ENCODE measurements around the gene MLH3.

Gene MLH3

DNA sequence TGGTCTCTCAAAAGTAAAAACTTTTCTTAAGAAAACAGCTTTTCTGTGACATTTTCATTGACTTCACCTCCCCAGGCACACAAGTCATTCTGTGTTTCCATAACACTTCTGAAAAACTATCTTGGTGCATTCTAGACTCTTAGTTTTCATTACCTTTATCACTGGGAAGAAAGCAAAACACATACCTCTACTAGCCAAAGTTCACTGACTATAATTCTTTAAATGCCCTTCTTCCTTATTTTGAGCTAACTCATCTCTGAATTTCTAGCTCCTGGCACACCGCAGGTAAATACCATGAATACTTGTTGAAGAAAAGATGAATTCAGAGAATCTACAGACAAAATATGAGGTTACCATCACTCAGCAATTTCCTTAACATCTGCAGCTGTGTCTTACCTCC, 21.1 kb downstream of the MLH3 start:
- TF ChIP-seq, protein P1, sequence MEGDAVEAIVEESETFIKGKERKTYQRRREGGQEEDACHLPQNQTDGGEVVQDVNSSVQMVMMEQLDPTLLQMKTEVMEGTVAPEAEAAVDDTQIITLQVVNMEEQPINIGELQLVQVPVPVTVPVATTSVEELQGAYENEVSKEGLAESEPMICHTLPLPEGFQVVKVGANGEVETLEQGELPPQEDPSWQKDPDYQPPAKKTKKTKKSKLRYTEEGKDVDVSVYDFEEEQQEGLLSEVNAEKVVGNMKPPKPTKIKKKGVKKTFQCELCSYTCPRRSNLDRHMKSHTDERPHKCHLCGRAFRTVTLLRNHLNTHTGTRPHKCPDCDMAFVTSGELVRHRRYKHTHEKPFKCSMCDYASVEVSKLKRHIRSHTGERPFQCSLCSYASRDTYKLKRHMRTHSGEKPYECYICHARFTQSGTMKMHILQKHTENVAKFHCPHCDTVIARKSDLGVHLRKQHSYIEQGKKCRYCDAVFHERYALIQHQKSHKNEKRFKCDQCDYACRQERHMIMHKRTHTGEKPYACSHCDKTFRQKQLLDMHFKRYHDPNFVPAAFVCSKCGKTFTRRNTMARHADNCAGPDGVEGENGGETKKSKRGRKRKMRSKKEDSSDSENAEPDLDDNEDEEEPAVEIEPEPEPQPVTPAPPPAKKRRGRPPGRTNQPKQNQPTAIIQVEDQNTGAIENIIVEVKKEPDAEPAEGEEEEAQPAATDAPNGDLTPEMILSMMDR (IDR thresholded peaks at IDR 0.05; ENCODE audit: borderline replicate concordance, control extremely low read depth, extremely low read depth, insufficient read depth, missing control alignments), result no peak
- no peak for DNase-seq (ENCODE audit: low spot score)
- in situ Hi-C loops (cut with MboI; ENCODE audit: low sequenced_read_pairs, unreplicated experiment), result no loop called here

DNA sequence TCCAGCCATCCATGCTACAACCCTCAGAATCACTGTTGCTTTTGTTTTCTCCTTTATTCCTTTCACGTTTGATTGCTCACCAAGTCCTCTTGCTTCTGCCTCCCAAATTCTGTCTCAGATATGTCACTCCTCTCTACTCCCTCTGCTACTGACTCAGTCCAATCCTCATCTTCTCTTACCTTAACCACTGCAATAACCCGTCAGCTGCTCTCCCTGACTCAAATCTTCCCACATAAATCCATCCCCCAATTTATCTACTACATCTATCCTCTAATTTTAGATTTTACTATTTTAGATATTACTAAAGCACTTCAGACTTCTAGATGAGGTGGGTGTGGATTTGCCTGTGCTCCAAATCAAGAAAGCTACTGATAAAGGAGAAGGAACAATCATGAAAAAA, 25.4 kb downstream of the MLH3 start:
- no peak for DNase-seq (ENCODE audit: low spot score)
- in situ Hi-C loops (cut with MboI; ENCODE audit: low sequenced_read_pairs, unreplicated experiment), result no loop called here
- TF ChIP-seq, protein P1 (IDR thresholded peaks at IDR 0.05; ENCODE audit: borderline replicate concordance, control extremely low read depth, extremely low read depth, insufficient read depth, missing control alignments), result no peak

DNA sequence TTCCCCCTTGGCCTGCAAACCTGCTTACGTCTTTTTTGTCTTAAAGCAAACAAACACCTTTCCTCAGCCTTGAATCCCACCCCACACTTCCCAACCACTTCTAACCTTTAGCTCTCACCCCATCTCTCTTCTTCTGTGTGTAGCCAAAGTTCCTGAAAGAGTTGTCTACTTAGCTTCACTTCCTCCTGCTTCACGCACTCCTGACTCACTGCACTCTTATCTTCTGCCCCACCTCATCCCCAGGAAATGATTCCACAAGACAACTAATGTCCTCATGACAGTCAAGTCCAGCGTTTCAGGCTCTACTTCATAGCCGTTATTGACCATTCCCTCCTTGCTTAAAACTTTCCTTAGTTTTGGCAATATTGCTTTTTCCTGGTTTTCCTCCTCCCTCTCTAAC, 26.2 kb downstream of the MLH3 start:
- TF ChIP-seq, protein P1 (IDR thresholded peaks at IDR 0.05; ENCODE audit: borderline replicate concordance, control extremely low read depth, extremely low read depth, insufficient read depth, missing control alignments), result no peak
- in situ Hi-C loops (cut with MboI; ENCODE audit: low sequenced_read_pairs, unreplicated experiment), result no loop called here
- no peak for DNase-seq (ENCODE audit: low spot score)

DNA sequence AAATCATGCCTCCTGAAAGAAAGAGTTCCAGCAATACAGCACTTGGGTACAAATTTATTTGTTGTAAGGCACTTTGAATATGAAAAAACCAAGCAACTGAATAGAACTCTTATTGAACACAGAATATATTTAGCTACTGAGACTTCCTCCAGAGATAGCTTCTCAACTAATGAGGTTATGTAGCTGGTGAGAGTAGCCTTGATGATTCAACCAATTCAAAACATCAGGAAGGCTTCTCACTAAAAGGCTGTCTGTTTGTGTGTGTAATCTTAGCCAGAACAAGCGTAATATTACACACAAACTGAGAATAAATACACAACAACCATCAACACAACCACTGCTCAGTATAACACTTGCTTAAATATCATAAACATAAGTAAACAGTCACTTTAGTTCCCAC, 28.2 kb downstream of the MLH3 start:
- TF ChIP-seq, protein P1 (IDR thresholded peaks at IDR 0.05; ENCODE audit: borderline replicate concordance, control extremely low read depth, extremely low read depth, insufficient read depth, missing control alignments), result no peak
- no peak for DNase-seq (ENCODE audit: low spot score)
- in situ Hi-C loops (cut with MboI; ENCODE audit: low sequenced_read_pairs, unreplicated experiment), result no loop called here

DNA sequence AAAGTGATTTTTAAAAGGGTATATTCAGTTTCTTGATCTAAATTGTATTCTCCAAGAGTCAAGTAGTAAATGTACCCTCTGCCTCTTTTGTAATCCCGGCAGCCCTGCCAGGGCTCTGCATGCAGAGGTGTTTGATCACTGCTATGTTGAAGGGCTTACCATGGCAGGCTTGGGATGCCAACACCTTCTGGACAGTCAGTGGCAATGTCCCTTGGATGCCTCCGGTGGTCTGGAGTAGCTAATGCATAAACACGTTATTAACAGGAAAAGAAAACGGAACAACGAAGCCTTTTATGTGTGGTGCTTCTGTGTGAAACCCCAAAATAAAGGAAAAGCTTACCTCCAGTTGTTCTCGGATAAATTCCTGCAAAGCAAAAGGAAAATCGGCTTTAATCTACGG, 28.6 kb downstream of the MLH3 start:
- DNase-seq (ENCODE audit: low spot score), result no peak
- in situ Hi-C loops (cut with MboI; ENCODE audit: low sequenced_read_pairs, unreplicated experiment), result no loop called here
- TF ChIP-seq, protein P1 (IDR thresholded peaks at IDR 0.05; ENCODE audit: borderline replicate concordance, control extremely low read depth, extremely low read depth, insufficient read depth, missing control alignments), result no peak

DNA sequence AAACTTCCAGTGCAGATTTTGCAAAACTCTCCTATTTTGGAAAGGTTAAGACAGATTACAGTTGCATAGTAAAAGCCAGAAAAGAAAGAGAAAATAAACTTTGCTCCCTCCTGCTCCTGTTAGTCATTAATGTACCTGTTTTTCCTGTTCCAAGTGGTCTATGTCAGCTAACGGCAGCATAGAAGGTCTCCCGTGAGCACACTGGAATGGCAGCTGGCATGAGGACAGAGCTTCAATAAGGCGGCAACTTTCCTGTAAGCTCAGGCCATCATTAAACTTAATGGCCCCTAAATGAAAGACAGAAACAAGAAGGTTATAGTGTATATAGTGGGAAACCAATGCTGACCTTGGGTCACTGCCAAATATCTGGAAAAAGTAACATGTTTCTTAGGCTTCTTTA, 32.6 kb downstream of the MLH3 start:
- no peak for DNase-seq (ENCODE audit: low spot score)
- in situ Hi-C loops (cut with MboI; ENCODE audit: low sequenced_read_pairs, unreplicated experiment), result no loop called here
- TF ChIP-seq, protein P1 (IDR thresholded peaks at IDR 0.05; ENCODE audit: borderline replicate concordance, control extremely low read depth, extremely low read depth, insufficient read depth, missing control alignments), result no peak

DNA sequence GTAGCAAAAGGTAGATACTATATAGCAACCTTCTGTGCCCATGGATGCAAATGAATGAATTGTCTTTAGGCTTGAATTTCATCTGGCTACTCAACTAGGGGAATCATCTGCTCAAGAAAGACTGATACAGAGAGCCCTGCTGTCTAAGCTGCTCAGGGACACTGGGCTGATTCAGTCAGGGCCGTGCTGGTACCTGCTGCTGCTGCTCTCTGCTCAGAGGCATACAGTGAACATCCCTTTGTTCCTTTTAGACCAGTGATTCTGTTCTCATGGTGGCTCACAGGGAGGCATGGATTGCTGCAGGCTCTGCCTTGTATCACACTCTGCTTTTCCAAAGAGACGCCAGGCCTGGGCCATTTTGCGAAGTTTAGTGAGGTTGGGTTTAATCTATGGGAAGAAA, 34.5 kb downstream of the MLH3 start:
- in situ Hi-C loops (cut with MboI; ENCODE audit: low sequenced_read_pairs, unreplicated experiment), result no loop called here
- TF ChIP-seq, protein P1 (IDR thresholded peaks at IDR 0.05; ENCODE audit: borderline replicate concordance, control extremely low read depth, extremely low read depth, insufficient read depth, missing control alignments), result no peak
- no peak for DNase-seq (ENCODE audit: low spot score)
